GM19324 (cell line): ENCODE measurements around the gene KCNT2.

Source experiments
- ATAC-seq: cut with Tn5 transposase; IDR thresholded peaks from one replicate; pipeline ENCODE4 v1.9.1; 2021; ENCODE audit warnings: mild to moderate bottlenecking, moderate library complexity; ENCODE audit not compliant: unreplicated experiment, low FRiP score

The KCNT2 gene

DNA sequence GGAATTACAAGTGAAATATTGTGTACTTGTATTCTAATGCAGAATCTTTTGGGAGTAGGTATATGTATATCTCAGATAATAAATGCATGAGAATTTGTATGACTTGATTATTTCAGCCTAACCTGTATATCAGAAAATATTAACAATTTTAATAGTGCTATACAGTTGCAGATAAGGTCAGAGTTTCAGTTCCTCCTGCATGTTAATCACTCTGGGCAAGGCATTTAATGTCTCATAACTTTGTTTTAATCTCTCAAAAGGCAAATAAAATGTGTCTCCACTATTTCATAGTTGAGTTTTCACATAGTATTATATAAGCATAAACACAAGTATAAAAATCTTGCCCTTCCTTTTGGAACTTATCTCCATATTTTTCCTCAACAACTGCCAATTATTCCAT, 352.5 kb downstream of the KCNT2 start:
- no peak for ATAC-seq

- no peak for ATAC-seq
Observed at GRCh38 chr1:196229546-196229945, 378.7 kb downstream of the KCNT2 start.

DNA sequence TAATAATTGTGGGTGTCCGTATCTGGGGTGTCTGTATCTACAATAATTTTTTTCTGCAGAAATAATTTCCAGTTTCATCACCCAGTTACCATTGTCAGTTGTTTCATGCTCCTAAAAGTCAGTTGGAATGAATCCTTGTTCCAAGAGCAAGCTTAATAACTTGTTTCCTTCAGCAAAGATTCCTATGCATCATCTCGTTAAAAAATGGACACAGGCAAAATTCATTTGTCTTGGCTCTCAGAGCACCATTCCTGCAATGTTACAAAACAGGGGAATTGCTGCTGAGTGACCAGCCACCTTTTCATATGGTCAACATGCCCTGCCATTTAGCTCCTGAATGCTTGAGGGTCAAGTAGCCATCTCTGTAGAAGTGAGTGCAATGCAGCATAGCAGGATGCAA, 393.4 kb downstream of the KCNT2 start:
- ATAC-seq = no peak

- no peak for ATAC-seq
Observed at GRCh38 chr1:196209983-196210382, 398.3 kb downstream of the KCNT2 start.

GRCh38 chr1:196209265-196209664, 399.0 kb downstream of the KCNT2 start:
- no peak for ATAC-seq

DNA sequence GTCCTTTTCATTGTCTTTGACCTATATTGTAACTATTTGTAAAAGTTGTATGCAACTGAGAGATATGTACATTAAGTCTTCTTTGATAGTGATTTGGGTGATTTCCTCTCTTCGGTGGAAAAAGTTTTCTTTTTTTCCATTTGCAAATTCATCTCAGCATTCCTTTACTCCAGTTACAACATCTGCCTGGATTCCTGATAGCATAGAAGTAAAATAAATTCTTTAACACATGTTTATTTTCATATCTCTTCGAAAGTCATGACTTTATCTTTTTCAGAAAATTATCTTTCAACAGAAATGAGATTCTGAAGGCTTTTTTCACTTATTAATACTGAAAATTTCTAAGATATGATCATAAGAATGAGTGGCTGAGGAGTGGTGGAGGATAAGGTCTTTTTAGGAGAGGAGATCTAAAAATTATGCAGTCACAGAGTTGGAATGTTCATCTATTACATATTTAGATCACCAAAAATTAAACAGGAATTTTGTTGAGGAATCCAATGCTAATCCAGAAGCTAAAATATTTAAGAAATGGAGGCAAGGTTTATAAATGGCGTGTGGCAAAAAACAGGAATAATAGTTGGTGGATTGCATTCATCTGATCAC, 400.5 kb downstream of the KCNT2 start:
- no peak for ATAC-seq

DNA sequence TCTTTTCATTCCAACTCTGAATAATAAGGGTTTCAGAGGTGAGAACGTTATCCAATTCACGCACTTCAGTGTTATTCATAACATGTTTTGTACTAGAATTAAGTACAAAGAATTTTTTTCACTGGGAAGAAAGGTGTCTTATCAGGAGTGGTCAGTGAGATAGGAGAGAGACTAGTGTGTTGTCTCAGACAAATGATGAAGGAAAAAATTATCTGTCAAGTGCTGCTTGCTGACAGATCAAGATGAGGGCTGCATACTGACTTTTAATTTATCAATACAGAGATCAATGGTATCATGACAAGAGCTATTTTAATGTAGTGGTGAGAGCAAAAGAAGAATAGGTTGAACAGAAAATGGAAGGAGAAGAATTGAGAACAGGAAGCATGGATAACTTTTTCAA, 402.4 kb downstream of the KCNT2 start:
- ATAC-seq = no peak

GRCh38 chr1:196196486-196196885, 411.8 kb downstream of the KCNT2 start:
- ATAC-seq = no peak

GRCh38 chr1:196193896-196194559, 414.2 kb downstream of the KCNT2 start:
- ATAC-seq = no peak

- ATAC-seq = no peak
Observed at GRCh38 chr1:196183941-196184340, 424.3 kb downstream of the KCNT2 start.

DNA sequence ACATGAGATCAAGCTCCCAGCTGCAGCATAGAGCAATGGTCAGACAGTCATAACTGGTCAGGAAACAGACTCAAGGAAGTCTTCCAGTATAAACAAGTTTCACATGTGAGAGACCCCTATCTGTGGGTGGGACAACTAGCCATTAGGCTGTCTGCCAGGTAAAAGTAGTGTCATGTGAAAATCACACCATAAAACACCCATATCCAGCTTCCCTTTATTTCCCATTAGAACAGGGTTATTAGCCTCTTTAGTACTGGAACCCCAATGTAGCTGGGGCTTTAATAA, 426.7 kb downstream of the KCNT2 start:
- no peak for ATAC-seq

- ATAC-seq = no peak
Observed at GRCh38 chr1:196180847-196181593, 427.2 kb downstream of the KCNT2 start.

GRCh38 chr1:196178083-196178635, 430.1 kb downstream of the KCNT2 start:
- no peak for ATAC-seq
